Measurements from ENCODE around the gene MBD1. TPM values are rescaled to one million over a fixed set of nuclear protein-coding genes. Genes with fewer than 3 reads are reported as not detected.

The MBD1 gene
- total and polyA plus RNA-seq, 10 of the 15 experiments (the other 5 are each of a cell fraction or from before 2014, with no cell fraction given) = 8.4 to 97.7 (median 59.9) TPM

- in situ Hi-C loops (cut with MboI) = loop anchor here (25.0 kb wide), 2 partner anchors 1339 to 1464 kb away; no protein-coding TSS in a partner anchor
- POLR2A ChIA-PET = no interaction called here
Measured at GRCh38 chr18:50276452-50276851, 4.9 kb downstream of the MBD1 start.

GRCh38 chr18:50275503-50276036 is 5.8 kb downstream of the MBD1 start:
- peaks cover 44 to 73% of the 10 kb centered on the region in 2 experiments for H3K36me3 ChIP-seq (ENCODE audit: control insufficient read depth in 2 of 2, insufficient read depth in 2 of 2, low read length in 1 of 2)
- DNase-seq (ENCODE audit: low read depth, low spot score) = no peak
- SMC1A ChIA-PET (ENCODE audit: uncharacterized antibody, unreplicated experiment) = no interaction called here
- TF ChIP-seq SRF (IDR thresholded peaks at IDR 0.05; ENCODE audit: low read depth in 2 of 2, low read length in 2 of 2) = no peak
- TF ChIP-seq NR2C1 (IDR thresholded peaks at IDR 0.05) = no peak
- no peak for TF ChIP-seq FOS (IDR thresholded peaks at IDR 0.05; ENCODE audit: borderline replicate concordance, extremely low read depth, insufficient read length)
- no peak for TF ChIP-seq CHD1 (IDR thresholded peaks at IDR 0.05; ENCODE audit: low read depth, low read length)
- no peak for TF ChIP-seq MYC (IDR thresholded peaks at IDR 0.05; ENCODE audit: insufficient read depth, insufficient read length, insufficient replicate concordance, low read length, severe bottlenecking)
- no peak for TF ChIP-seq ATF2 (IDR thresholded peaks at IDR 0.05; ENCODE audit: low read length)
- no peak for TF ChIP-seq ATF7 (IDR thresholded peaks at IDR 0.05; ENCODE audit: low read depth)
- no peak for TF ChIP-seq TBL1XR1 (IDR thresholded peaks at IDR 0.05; ENCODE audit: low read depth, low read length)
- RAD21 ChIA-PET (ENCODE audit: unreplicated experiment) = no interaction called here
- peaks cover 27% of the 10 kb centered on the region for H3K79me2 ChIP-seq (ENCODE audit: control insufficient read depth, insufficient read depth, low read length)
- in situ Hi-C loops (cut with MboI) (loop anchor here (25.0 kb wide), 2 partner anchors 1338 to 1463 kb away; no protein-coding TSS in a partner anchor), intact Hi-C loops (cut with micrococcal nuclease; ENCODE audit: unreplicated experiment) (no loop called here)
- H4K20me1 ChIP-seq (ENCODE audit: control insufficient read depth, insufficient read depth) = no peaks in the 10 kb centered on the region
- H2AFZ ChIP-seq (ENCODE audit: control insufficient read depth, low read depth, low read length) = no peak overlapping the region
- H3K9ac ChIP-seq (ENCODE audit: control insufficient read depth, insufficient read depth, low read length) = no peak overlapping the region
- no peaks in the 10 kb centered on the region for H3K9me3 ChIP-seq (replicated peaks; ENCODE audit: control insufficient read depth, insufficient read depth, low read length)
- no TSS peak for BruUV-seq (replicated peaks)
- H3K27me3 ChIP-seq (replicated peaks in 1 of 2; ENCODE audit: control insufficient read depth in 2 of 2, insufficient read depth in 2 of 2, low read length in 1 of 2) = no peaks in the 10 kb centered on the region
- H3K27ac ChIP-seq (ENCODE audit: control insufficient read depth, insufficient read depth) = no peak overlapping the region
- no peak overlapping the region for H3K4me2 ChIP-seq (ENCODE audit: control insufficient read depth, insufficient read depth)
- FAIRE-seq = no peak
- ATAC-seq = no peak
- CTCF ChIA-PET = no interaction called here
- 98% methylated on average over 17 of the region's 19 CpGs for WGBS (ENCODE audit: insufficient coverage, insufficient replicate concordance, low lambda C conversion rate, missing lambda C conversion rate)
- H3K4me1 ChIP-seq (ENCODE audit: control insufficient read depth, insufficient read depth, low read length) = peaks cover 4% of the 10 kb centered on the region
- POLR2A ChIA-PET = no interaction called here
- no peak overlapping the region for H3K4me3 ChIP-seq

More at GRCh38 chr18:50276452-50276851, 4.9 kb downstream of the MBD1 start:
- ChIA-PET SMC1A (ENCODE audit: uncharacterized antibody, unreplicated experiment) (no interaction called here), CTCF (no interaction called here), RAD21 (ENCODE audit: unreplicated experiment) (no interaction called here)
- no peaks in the 10 kb centered on the region for H3K27me3 ChIP-seq (replicated peaks in 1 of 2; ENCODE audit: control insufficient read depth in 2 of 2, insufficient read depth in 2 of 2, low read length in 1 of 2)
- H3K36me3 ChIP-seq (ENCODE audit: control insufficient read depth in 2 of 2, insufficient read depth in 2 of 2, low read length in 1 of 2) = peaks cover 44 to 68% of the 10 kb centered on the region in 2 experiments
- no peaks in the 10 kb centered on the region for H4K20me1 ChIP-seq (ENCODE audit: control insufficient read depth, insufficient read depth)
- no peak overlapping the region for H2AFZ ChIP-seq (ENCODE audit: control insufficient read depth, low read depth, low read length)
- H3K4me3 ChIP-seq = no peak overlapping the region
- H3K79me2 ChIP-seq (ENCODE audit: control insufficient read depth, insufficient read depth, low read length) = peaks cover 35% of the 10 kb centered on the region
- 86% methylated on average over 4 of the region's 4 CpGs for WGBS (ENCODE audit: insufficient coverage, insufficient replicate concordance, low lambda C conversion rate, missing lambda C conversion rate)
- no peak overlapping the region for H3K27ac ChIP-seq (ENCODE audit: control insufficient read depth, insufficient read depth)
- no peak for TF ChIP-seq HDGF (IDR thresholded peaks at IDR 0.05)
- TF ChIP-seq SMC3 (IDR thresholded peaks at IDR 0.05; ENCODE audit: borderline replicate concordance, low read length) = no peak
- TF ChIP-seq RAD21 (IDR thresholded peaks at IDR 0.05; ENCODE audit: insufficient read depth, low read depth, low read length) = no peak
- no peak for TF ChIP-seq SIN3A (IDR thresholded peaks at IDR 0.05; ENCODE audit: low read depth, low read length)
- no peak for TF ChIP-seq ZBED1 (IDR thresholded peaks at IDR 0.05; ENCODE audit: borderline replicate concordance)
- no peak for TF ChIP-seq ATF2 (IDR thresholded peaks at IDR 0.05; ENCODE audit: low read length)
- TF ChIP-seq CEBPB (IDR thresholded peaks at IDR 0.05; ENCODE audit: borderline replicate concordance in 1 of 2, low read depth in 2 of 2, low read length in 2 of 2) = no peak
- no peaks in the 10 kb centered on the region for H3K9me3 ChIP-seq (replicated peaks; ENCODE audit: control insufficient read depth, insufficient read depth, low read length)
- no peak for DNase-seq (ENCODE audit: low read depth, low spot score)
- peaks cover 4% of the 10 kb centered on the region for H3K4me1 ChIP-seq (ENCODE audit: control insufficient read depth, insufficient read depth, low read length)
- intact Hi-C loops (cut with micrococcal nuclease; ENCODE audit: unreplicated experiment) = no loop called here
- H3K4me2 ChIP-seq (ENCODE audit: control insufficient read depth, insufficient read depth) = no peak overlapping the region
- H3K9ac ChIP-seq (ENCODE audit: control insufficient read depth, insufficient read depth, low read length) = no peak overlapping the region
- no peak for FAIRE-seq
- BruUV-seq (replicated peaks) = no TSS peak
- ATAC-seq = no peak

Measured in GM12878 (cell line).